K562 treated with DMSO at 1 percent for 48 hours (cell line): ENCODE data around the gene REG1A. TPM values are rescaled to one million over a fixed set of nuclear protein-coding genes. Genes with fewer than 3 reads are reported as not detected.

Source experiments
- total RNA-seq: library from RNA; unstranded; fragments of 300-600 nt; gene quantifications from 2 replicates; pipeline ENCODE4 v1.2.3, GENCODE V29; 2022; ENCODE audit warnings: low replicate concordance; ENCODE audit errors: extremely low read depth

Gene REG1A, protein sequence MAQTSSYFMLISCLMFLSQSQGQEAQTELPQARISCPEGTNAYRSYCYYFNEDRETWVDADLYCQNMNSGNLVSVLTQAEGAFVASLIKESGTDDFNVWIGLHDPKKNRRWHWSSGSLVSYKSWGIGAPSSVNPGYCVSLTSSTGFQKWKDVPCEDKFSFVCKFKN
- not detected in 2 replicates for total RNA-seq

DNA sequence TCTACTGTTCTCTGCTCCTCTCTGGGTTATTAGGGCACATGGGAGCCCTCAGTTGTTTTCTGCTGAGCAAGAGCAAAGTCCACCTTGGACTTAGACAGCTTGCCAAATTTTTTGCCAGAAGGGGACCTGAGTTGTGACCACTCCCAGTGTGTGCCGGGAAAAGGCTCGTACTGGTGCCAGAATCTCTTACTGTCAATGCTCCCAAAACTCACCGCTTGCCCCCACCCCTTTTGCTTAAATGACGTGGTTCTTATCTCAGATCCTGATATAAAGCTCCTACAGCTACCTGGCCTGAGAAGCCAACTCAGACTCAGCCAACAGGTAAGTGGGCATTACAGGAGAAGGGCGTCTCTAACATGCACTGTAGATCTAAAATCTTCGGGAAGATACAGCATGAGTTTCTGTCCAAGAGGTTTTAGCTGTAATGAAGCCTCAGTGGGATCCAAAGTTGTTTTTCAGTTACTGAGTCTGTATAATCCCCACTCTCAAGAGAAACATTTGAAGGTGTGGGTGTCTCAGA, at the start of gene REG1A:
Gene REG1A, plus strand, starts transcription at position 295 of the 520 bp plus-strand sequence. CDS start 374 bp downstream, outside the sequence.

DNA sequence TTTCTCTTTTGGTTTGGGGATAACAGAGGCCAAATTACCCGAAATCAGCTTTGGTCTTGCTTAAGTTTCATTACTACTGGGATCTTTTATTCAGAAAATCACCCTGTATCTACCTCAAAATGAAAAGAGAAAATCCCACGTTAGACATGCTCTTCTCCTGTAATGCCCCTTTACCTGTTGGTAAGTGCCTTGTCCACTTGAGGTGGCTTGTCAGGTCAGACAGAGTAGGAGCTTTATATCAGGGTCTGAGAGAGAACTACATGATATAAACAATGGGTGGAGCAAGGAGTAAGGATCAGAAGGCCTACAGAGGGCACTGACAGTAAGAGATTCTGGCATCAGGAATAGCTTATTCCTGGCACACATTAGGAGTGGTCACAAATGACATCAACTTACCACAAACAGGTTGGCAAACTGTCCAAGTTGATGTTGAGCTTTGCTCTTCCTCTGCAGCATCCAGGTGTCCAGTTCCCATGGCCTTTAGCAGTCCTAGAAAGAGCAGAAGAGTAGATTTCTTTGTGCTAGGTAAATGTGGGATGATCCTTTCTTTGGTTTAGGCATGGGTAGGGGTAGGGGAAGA, 32.4 kb upstream of the REG1A start, which contains the start of gene REG1B:
Gene REG1B, minus strand, starts transcription at position 209 of the 580 bp plus-strand sequence. CDS start 381 bp downstream, outside the sequence.

DNA sequence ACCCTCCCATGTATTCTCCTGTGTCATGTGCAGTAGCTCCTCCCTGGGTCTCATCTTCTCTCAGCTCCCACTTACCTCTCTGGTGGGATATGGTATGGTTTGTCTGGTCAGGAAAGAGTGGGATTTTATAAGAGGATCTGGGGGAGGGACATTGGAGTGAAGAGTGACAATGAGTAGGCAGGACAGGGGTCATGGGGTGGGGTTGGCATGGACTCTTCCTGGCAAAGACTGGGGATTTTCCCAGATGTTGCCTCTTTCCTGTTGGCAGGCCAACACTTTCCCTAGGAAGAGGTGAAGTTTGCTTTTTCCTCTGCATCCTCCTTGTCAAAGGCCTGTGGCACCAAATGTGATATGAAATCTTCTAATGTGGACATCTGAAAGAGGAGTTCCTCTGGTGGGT, 39.4 kb downstream of the REG1A start, which contains the start of gene REG3A:
Gene REG3A, minus strand, starts transcription at position 101 of the 400 bp plus-strand sequence. CDS start 348 bp downstream, outside the sequence.

Other genes with a start within 250 kb of the REG1A start
- gene REG3G, start 94.8 kb upstream of the REG1A start, total RNA-seq, result not detected in 2 replicates
- gene REG1B, start 32.5 kb upstream of the REG1A start, total RNA-seq, result not detected in 2 replicates
- gene REG3A, start 39.3 kb downstream of the REG1A start, total RNA-seq, result not detected in 2 replicates